DND-41 (cell line): ENCODE data around the gene ZSCAN26.

ENCODE experiments used
- CTCF ChIP-seq: IDR thresholded peaks from 2 replicates; pipeline ENCODE4 v1.5.1; 2012; ENCODE audit warnings: borderline replicate concordance, low read length, moderate library complexity, mild to moderate bottlenecking; ENCODE audit not compliant: poor library complexity, severe bottlenecking; ENCODE audit errors: extremely low read depth
- EZH2 ChIP-seq: IDR thresholded peaks from 3 replicates; pipeline ENCODE4 v1.6.1; 2012; ENCODE audit warnings: borderline replicate concordance, low read depth, mild to moderate bottlenecking, moderate library complexity, low read length, inconsistent platforms; ENCODE audit not compliant: severe bottlenecking

GRCh38 chr6:28296520-28297060 lies 29.6 kb downstream of the ZSCAN26 start:
- TF ChIP-seq CTCF (no peak), EZH2 (no peak)
